Muscle layer of colon (tissue), 2 donors: ENCODE measurements around the gene NMB.
"Not testable (repeated sequence)": the region's sequence is repeated elsewhere in the genome, so short reads cannot be mapped to it uniquely, and the experiment has no call there.

Source experiments
- H3K27ac ChIP-seq: one replicate; pipeline ENCODE4 v1.7.0; 2013; ENCODE audit warnings: low read depth, mild to moderate bottlenecking, low read length, moderate library complexity
- H3K27me3 ChIP-seq, 2 donors: one replicate each; pipeline ENCODE4 v1.7.0; 2013; ENCODE audit warnings: low read length in 2 of 2, mild to moderate bottlenecking in 2 of 2; ENCODE audit not compliant: insufficient read depth in 2 of 2, control insufficient read depth in 1 of 2
- H3K36me3 ChIP-seq: one replicate; pipeline ENCODE4 v1.7.0; 2013; ENCODE audit warnings: mild to moderate bottlenecking, low read length; ENCODE audit not compliant: insufficient read depth
- H3K4me1 ChIP-seq: one replicate; pipeline ENCODE4 v1.7.0; 2013; ENCODE audit warnings: mild to moderate bottlenecking, low read length; ENCODE audit not compliant: insufficient read depth
- H3K4me3 ChIP-seq, 2 donors: one replicate each; pipeline ENCODE4 v1.7.0; 2013; ENCODE audit warnings: low read length in 2 of 2, low read depth in 1 of 2, mild to moderate bottlenecking in 1 of 2, moderate library complexity in 1 of 2
- H3K9ac ChIP-seq: one replicate; pipeline ENCODE4 v1.7.0; 2013; ENCODE audit warnings: low read length
- H3K9me3 ChIP-seq: one replicate; pipeline ENCODE4 v1.7.0; 2013; ENCODE audit warnings: mild to moderate bottlenecking, low read length
- donor health status: abdominal sarcoma.
- donor health status: Adenocarcinoma of cecum.

NMB gene

GRCh38 chr15:84653910-84654688 lies 3.9 kb downstream of the NMB start, which contains the start of gene WDR73:
Gene WDR73 (minus strand): TSS chr15:84654283. CDS start chr15:84654274, 9 bp downstream.
- peaks cover 19% of the 10 kb centered on the region for H3K36me3 ChIP-seq
- H3K27ac ChIP-seq, result peak within 1 kb of the TSS; percentile 96
- peak within 1 kb of the TSS; percentile 34 to 90 for H3K4me3 ChIP-seq
- peak within 1 kb of the TSS; percentile 69 for H3K9ac ChIP-seq
- peaks cover 33% of the 10 kb centered on the region for H3K4me1 ChIP-seq
- no peaks in the 10 kb centered on the region for H3K27me3 ChIP-seq
- no peaks in the 10 kb centered on the region for H3K9me3 ChIP-seq

DNA sequence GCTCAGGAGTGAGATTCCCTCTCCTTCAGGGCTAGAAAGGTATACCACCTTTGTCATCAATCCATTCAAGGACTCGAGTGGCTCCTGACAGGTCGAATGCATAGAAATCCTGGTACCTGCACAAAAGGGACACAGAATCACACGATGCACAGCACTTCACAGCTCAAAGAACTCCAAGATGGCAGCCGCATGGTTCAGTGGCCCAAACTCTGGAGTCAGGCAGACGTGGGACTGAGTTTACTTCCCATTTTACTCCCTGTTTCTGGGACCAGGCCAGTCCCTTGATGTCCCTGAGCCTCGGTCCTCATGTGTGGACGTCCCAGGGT lies 4.5 kb downstream of the NMB start:
- H3K27ac ChIP-seq, result peak overlapping the region; percentile 96
- H3K36me3 ChIP-seq, result peaks cover 25% of the 10 kb centered on the region
- H3K27me3 ChIP-seq, result no peaks in the 10 kb centered on the region
- peaks cover 28% of the 10 kb centered on the region for H3K4me1 ChIP-seq
- no peaks in the 10 kb centered on the region for H3K9me3 ChIP-seq
- peak overlapping the region; percentile 34 to 90 for H3K4me3 ChIP-seq
- peak overlapping the region; percentile 69 for H3K9ac ChIP-seq

GRCh38 chr15:84649706-84650105 lies 8.3 kb downstream of the NMB start:
- H3K9ac ChIP-seq, result no peak overlapping the region
- peaks cover 61% of the 10 kb centered on the region for H3K36me3 ChIP-seq
- H3K27ac ChIP-seq, result no peak overlapping the region
- peaks cover 17% of the 10 kb centered on the region for H3K4me1 ChIP-seq
- H3K27me3 ChIP-seq, result no peaks in the 10 kb centered on the region
- no peaks in the 10 kb centered on the region for H3K9me3 ChIP-seq
- H3K4me3 ChIP-seq, result no peak overlapping the region

DNA sequence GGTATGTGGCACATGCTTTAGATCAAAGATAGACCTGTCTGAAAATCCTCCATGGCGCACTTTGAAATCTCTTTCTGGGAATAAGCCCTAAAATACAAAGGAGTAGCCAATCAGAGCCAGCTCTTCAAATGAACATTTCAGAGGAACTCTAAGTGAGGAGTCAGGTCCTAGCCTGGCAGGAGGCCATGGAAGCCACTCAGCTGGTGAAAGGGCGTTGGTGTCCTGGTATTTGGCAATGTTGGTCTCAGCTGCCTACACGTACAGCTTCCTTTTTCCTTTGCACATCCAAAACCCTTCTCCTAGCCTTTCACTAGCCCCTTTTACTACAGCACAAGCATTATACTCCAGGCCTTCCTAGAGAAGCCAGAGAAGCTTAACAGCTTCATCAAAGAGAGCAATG lies 9.5 kb downstream of the NMB start:
- no peaks in the 10 kb centered on the region for H3K27me3 ChIP-seq
- no peaks in the 10 kb centered on the region for H3K9me3 ChIP-seq
- peaks cover 61% of the 10 kb centered on the region for H3K36me3 ChIP-seq
- no peak overlapping the region for H3K9ac ChIP-seq
- H3K4me3 ChIP-seq, result no peak overlapping the region
- H3K4me1 ChIP-seq, result peaks cover 15% of the 10 kb centered on the region
- H3K27ac ChIP-seq, result no peak overlapping the region

GRCh38 chr15:84647726-84648125 lies 10.3 kb downstream of the NMB start:
- no peak overlapping the region for H3K9ac ChIP-seq
- H3K36me3 ChIP-seq, result peaks cover 69% of the 10 kb centered on the region
- H3K4me3 ChIP-seq, result no peak overlapping the region
- no peak overlapping the region for H3K27ac ChIP-seq
- peaks cover 6% of the 10 kb centered on the region for H3K4me1 ChIP-seq
- no peaks in the 10 kb centered on the region for H3K27me3 ChIP-seq
- H3K9me3 ChIP-seq, result no peaks in the 10 kb centered on the region

DNA sequence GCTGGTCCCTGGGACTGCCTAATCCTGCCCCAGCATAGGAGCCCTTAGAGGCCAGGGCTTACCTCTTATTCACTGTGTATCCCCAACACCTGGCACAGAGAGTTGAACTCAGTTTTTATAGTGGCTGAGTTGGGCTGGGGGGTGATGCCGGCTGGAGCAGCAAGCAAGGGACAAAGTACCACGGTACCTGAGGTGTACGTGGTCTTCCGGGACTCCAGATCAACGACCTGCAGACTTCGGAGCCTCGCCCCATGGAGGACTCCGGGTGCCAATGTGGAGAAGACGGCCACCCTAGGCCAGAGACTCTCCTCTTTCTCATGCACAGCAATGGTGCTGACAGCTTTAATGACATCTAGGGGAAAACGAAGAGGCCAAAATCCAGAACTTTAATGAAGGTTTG lies 12.0 kb downstream of the NMB start:
- Histone ChIP-seq H3K27ac (no peak overlapping the region), H3K27me3 (no peaks in the 10 kb centered on the region), H3K4me1 (no peaks in the 10 kb centered on the region), H3K36me3 (peaks cover 76% of the 10 kb centered on the region), H3K9me3 (no peaks in the 10 kb centered on the region), H3K4me3 (no peak overlapping the region), H3K9ac (no peak overlapping the region)

DNA sequence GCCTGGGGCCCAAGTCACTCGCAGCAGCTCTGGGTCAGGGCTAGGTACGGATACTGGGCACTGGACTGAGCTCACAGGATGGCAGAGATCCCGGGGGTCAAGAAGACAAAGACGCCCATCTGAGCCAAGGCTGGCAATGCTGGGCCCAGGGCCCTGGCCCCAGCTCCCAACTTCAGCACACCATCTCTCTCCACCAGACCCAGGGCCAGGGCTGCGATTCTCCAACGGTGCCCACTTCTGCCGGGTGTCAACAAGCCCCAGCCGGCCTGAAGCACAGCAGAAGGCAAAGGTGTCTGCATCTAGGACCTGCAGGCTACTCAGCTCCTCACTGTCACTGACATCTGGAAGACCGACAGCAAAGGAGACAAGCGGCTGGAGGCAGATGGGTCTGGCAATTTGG lies 12.5 kb downstream of the NMB start:
- no peak overlapping the region for H3K9ac ChIP-seq
- no peak overlapping the region for H3K4me3 ChIP-seq
- H3K9me3 ChIP-seq, result no peaks in the 10 kb centered on the region
- H3K4me1 ChIP-seq, result no peaks in the 10 kb centered on the region
- H3K36me3 ChIP-seq, result peaks cover 80% of the 10 kb centered on the region
- H3K27me3 ChIP-seq, result no peaks in the 10 kb centered on the region
- no peak overlapping the region for H3K27ac ChIP-seq

- peaks cover 83% of the 10 kb centered on the region for H3K36me3 ChIP-seq
- no peaks in the 10 kb centered on the region for H3K27me3 ChIP-seq
- H3K9ac ChIP-seq, result no peak overlapping the region
- no peaks in the 10 kb centered on the region for H3K4me1 ChIP-seq
- H3K4me3 ChIP-seq, result no peak overlapping the region
- no peaks in the 10 kb centered on the region for H3K9me3 ChIP-seq
- no peak overlapping the region for H3K27ac ChIP-seq
Measured at GRCh38 chr15:84643838-84644237, 14.2 kb downstream of the NMB start.

DNA sequence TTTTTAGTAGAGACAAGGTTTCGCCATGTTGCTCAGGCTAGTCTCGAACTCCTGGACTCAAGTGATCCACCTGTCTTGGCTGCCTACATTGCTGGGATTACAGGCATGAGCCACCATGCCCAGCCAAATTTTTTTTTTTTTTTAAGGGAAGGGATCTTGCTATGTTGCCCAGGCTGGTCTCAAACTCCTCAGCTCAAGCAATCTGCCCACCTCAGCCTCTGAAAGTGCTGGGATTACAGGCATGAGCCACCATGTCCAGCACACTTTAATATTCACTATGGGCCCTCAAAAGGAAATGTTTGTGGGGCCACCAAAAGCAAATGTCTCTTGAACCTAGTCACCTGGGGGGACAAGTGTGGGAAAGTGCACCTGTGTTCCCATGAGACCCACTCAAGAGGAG lies 15.4 kb downstream of the NMB start:
- H3K27ac ChIP-seq, result not testable (repeated sequence)
- peaks cover 80% of the 10 kb centered on the region for H3K36me3 ChIP-seq

DNA sequence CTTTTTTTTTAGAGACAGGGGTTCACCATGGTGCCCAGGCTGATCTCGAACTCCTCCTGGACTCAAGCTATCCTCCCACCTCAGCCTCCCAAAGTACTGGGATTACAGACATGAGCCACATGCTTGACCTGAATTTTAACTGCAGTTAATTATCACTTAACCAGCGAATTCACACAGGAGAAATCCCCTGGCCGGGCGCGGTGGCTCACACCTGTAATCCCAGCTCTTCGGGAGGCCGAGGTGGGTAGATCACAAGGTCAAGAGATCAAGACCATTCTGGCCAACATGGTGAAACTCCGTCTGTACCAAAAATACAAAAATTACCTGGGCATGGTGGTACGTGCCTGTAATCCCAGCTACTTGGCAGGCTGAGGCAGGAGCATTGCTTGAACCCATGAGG lies 16.1 kb downstream of the NMB start:
- H3K9me3 ChIP-seq, H3K4me1 ChIP-seq, H3K27ac ChIP-seq, H3K27me3 ChIP-seq, H3K4me3 ChIP-seq, H3K9ac ChIP-seq: not testable (repeated sequence)
- H3K36me3 ChIP-seq, result peaks cover 76% of the 10 kb centered on the region

More for the DNA sequence above, 15.4 kb downstream of the NMB start:
- H3K27me3 ChIP-seq, H3K9me3 ChIP-seq, H3K4me1 ChIP-seq, H3K4me3 ChIP-seq, H3K9ac ChIP-seq: not testable (repeated sequence)

GRCh38 chr15:84638103-84638502 lies 19.9 kb downstream of the NMB start:
- H3K9ac ChIP-seq, result no peak overlapping the region
- no peaks in the 10 kb centered on the region for H3K9me3 ChIP-seq
- no peak overlapping the region for H3K27ac ChIP-seq
- peaks cover 16% of the 10 kb centered on the region for H3K4me1 ChIP-seq
- H3K27me3 ChIP-seq, result no peaks in the 10 kb centered on the region
- H3K4me3 ChIP-seq, result no peak overlapping the region
- peaks cover 60% of the 10 kb centered on the region for H3K36me3 ChIP-seq

GRCh38 chr15:84634228-84634837 lies 23.7 kb downstream of the NMB start:
- Histone ChIP-seq H3K36me3 (peaks cover 25% of the 10 kb centered on the region), H3K27ac (peak overlapping the region; percentile 85), H3K27me3 (no peaks in the 10 kb centered on the region), H3K9ac (peak overlapping the region; percentile 41), H3K4me3 (peak overlapping the region; percentile 78 to 88), H3K9me3 (no peaks in the 10 kb centered on the region), H3K4me1 (peaks cover 35% of the 10 kb centered on the region)
